SIG-M5 (cell line): Measurements from ENCODE around the gene PLEKHG5.
"Not testable (repeated sequence)": the region's sequence is repeated elsewhere in the genome, so short reads cannot be mapped to it uniquely, and the experiment has no call there.

ENCODE experiments used
- DNase-seq: peaks from one replicate; lab custom pipeline; 2025; lab: John Stamatoyannopoulos, UW

PLEKHG5 gene

GRCh38 chr1:6445929-6446328 lies 45.5 kb downstream of the PLEKHG5 start:
- not testable (repeated sequence) for DNase-seq

- DNase-seq, result no peak
These were observed 46.3 kb downstream of the PLEKHG5 start for GRCh38 chr1:6445062-6445763.

- no peak for DNase-seq
These were observed 47.1 kb downstream of the PLEKHG5 start for GRCh38 chr1:6444377-6444776.

- DNase-seq, result no peak
These were observed 47.9 kb downstream of the PLEKHG5 start for GRCh38 chr1:6443339-6444115.

- no peak for DNase-seq
These were observed 49.9 kb downstream of the PLEKHG5 start for GRCh38 chr1:6441586-6441985.

- DNase-seq, result no peak
These were observed 51.0 kb downstream of the PLEKHG5 start for GRCh38 chr1:6440198-6441126.

- no peak for DNase-seq
These were observed 53.4 kb downstream of the PLEKHG5 start for GRCh38 chr1:6438047-6438525.

GRCh38 chr1:6437012-6437700 lies 54.3 kb downstream of the PLEKHG5 start:
- DNase-seq, result not testable (repeated sequence)

GRCh38 chr1:6436277-6436676 lies 55.2 kb downstream of the PLEKHG5 start:
- not testable (repeated sequence) for DNase-seq

GRCh38 chr1:6435547-6435946 lies 55.9 kb downstream of the PLEKHG5 start:
- DNase-seq, result no peak

GRCh38 chr1:6435129-6435528 lies 56.3 kb downstream of the PLEKHG5 start:
- no peak for DNase-seq

- DNase-seq, result no peak
These were observed 57.3 kb downstream of the PLEKHG5 start for GRCh38 chr1:6434186-6434585.

- DNase-seq, result not testable (repeated sequence)
These were observed 59.6 kb downstream of the PLEKHG5 start for GRCh38 chr1:6431645-6432579.

GRCh38 chr1:6429660-6430411 lies 61.6 kb downstream of the PLEKHG5 start:
- not testable (repeated sequence) for DNase-seq

GRCh38 chr1:6428453-6428852 lies 63.0 kb downstream of the PLEKHG5 start:
- not testable (repeated sequence) for DNase-seq

- no peak for DNase-seq
These were observed 63.8 kb downstream of the PLEKHG5 start for GRCh38 chr1:6427441-6428390.

GRCh38 chr1:6426972-6427350 lies 64.5 kb downstream of the PLEKHG5 start:
- no peak for DNase-seq

- DNase-seq, result no peak
These were observed 65.0 kb downstream of the PLEKHG5 start for GRCh38 chr1:6426277-6426971.
